ENCODE results near the gene CXCL17.

CXCL17 gene

GRCh38 chr19:42400404-42400803 lies 42.3 kb downstream of the CXCL17 start:
- H3K4me2 ChIP-seq (ENCODE audit: low read length) = no peak overlapping the region

GRCh38 chr19:42397263-42398166 lies 45.2 kb downstream of the CXCL17 start:
- H3K79me2 ChIP-seq (ENCODE audit: low read length) = peaks cover 8% of the 10 kb centered on the region
- peak overlapping the region; percentile 90 for H3K9ac ChIP-seq (ENCODE audit: low read length)
- peak overlapping the region; percentile 12; the same call in 1 of the 2 replicates for H3K27ac ChIP-seq (ENCODE audit: low read length)
- H2AFZ ChIP-seq (ENCODE audit: low read depth, low read length) = peak overlapping the region; percentile 72
- H3K27me3 ChIP-seq (ENCODE audit: low read depth, low read length) = no peaks in the 10 kb centered on the region
- peaks cover 14% of the 10 kb centered on the region for H3K4me1 ChIP-seq (ENCODE audit: low read length)
- H3K36me3 ChIP-seq (replicated peaks; ENCODE audit: low read depth, low read length) = no peaks in the 10 kb centered on the region
- TF ChIP-seq CTCF (IDR thresholded peaks at IDR 0.05; ENCODE audit: low read depth, low read length) = no peak
- TF ChIP-seq EZH2phosphoT487 (IDR thresholded peaks at IDR 0.05; ENCODE audit: low read depth) = no peak
- peak overlapping the region; percentile 99 for H3K4me2 ChIP-seq (ENCODE audit: low read length)
- H4K20me1 ChIP-seq (ENCODE audit: insufficient read depth, low read length) = no peaks in the 10 kb centered on the region
- peak overlapping the region; percentile 90 for H3K4me3 ChIP-seq (ENCODE audit: low read length)
- H3K9me3 ChIP-seq (ENCODE audit: insufficient read depth, low read length) = no peaks in the 10 kb centered on the region

More at GRCh38 chr19:42400404-42400803, 42.3 kb downstream of the CXCL17 start:
- no peaks in the 10 kb centered on the region for H3K9me3 ChIP-seq (ENCODE audit: insufficient read depth, low read length)
- H3K27ac ChIP-seq (ENCODE audit: low read length) = no peak overlapping the region
- H3K4me1 ChIP-seq (ENCODE audit: low read length) = peaks cover 14% of the 10 kb centered on the region
- no peaks in the 10 kb centered on the region for H3K27me3 ChIP-seq (ENCODE audit: low read depth, low read length)
- no peak overlapping the region for H2AFZ ChIP-seq (ENCODE audit: low read depth, low read length)
- H3K9ac ChIP-seq (ENCODE audit: low read length) = no peak overlapping the region
- H3K36me3 ChIP-seq (replicated peaks; ENCODE audit: low read depth, low read length) = peaks cover 11% of the 10 kb centered on the region
- H3K79me2 ChIP-seq (ENCODE audit: low read length) = peaks cover 8% of the 10 kb centered on the region
- no peak for TF ChIP-seq EZH2phosphoT487 (IDR thresholded peaks at IDR 0.05; ENCODE audit: low read depth)
- no peak for TF ChIP-seq CTCF (IDR thresholded peaks at IDR 0.05; ENCODE audit: low read depth, low read length)
- H4K20me1 ChIP-seq (ENCODE audit: insufficient read depth, low read length) = no peaks in the 10 kb centered on the region
- no peak overlapping the region for H3K4me3 ChIP-seq (ENCODE audit: low read length)

GRCh38 chr19:42396381-42397262 lies 46.1 kb downstream of the CXCL17 start:
- Histone ChIP-seq H3K27ac (ENCODE audit: low read length) (peak overlapping the region; percentile 51), H3K9me3 (ENCODE audit: insufficient read depth, low read length) (no peaks in the 10 kb centered on the region), H3K9ac (ENCODE audit: low read length) (peak overlapping the region; percentile 90), H3K36me3 (replicated peaks; ENCODE audit: low read depth, low read length) (no peaks in the 10 kb centered on the region), H3K79me2 (ENCODE audit: low read length) (peaks cover 8% of the 10 kb centered on the region), H3K4me2 (ENCODE audit: low read length) (peak overlapping the region; percentile 99), H2AFZ (ENCODE audit: low read depth, low read length) (peak overlapping the region; percentile 72), H3K4me1 (ENCODE audit: low read length) (peaks cover 14% of the 10 kb centered on the region), H3K27me3 (ENCODE audit: low read depth, low read length) (peaks cover 6% of the 10 kb centered on the region), H3K4me3 (ENCODE audit: low read length) (peak overlapping the region; percentile 90), H4K20me1 (ENCODE audit: insufficient read depth, low read length) (no peaks in the 10 kb centered on the region)
- no peak for TF ChIP-seq CTCF (IDR thresholded peaks at IDR 0.05; ENCODE audit: low read depth, low read length)
- TF ChIP-seq EZH2phosphoT487 (IDR thresholded peaks at IDR 0.05; ENCODE audit: low read depth) = no peak

- Histone ChIP-seq H3K27me3 (ENCODE audit: low read depth, low read length) (peaks cover 19% of the 10 kb centered on the region), H4K20me1 (ENCODE audit: insufficient read depth, low read length) (no peaks in the 10 kb centered on the region), H3K9ac (ENCODE audit: low read length) (no peak overlapping the region), H3K79me2 (ENCODE audit: low read length) (peaks cover 8% of the 10 kb centered on the region), H3K4me2 (ENCODE audit: low read length) (no peak overlapping the region), H3K4me3 (ENCODE audit: low read length) (no peak overlapping the region), H3K4me1 (ENCODE audit: low read length) (peaks cover 14% of the 10 kb centered on the region), H3K27ac (ENCODE audit: low read length) (no peak overlapping the region), H2AFZ (ENCODE audit: low read depth, low read length) (no peak overlapping the region), H3K36me3 (replicated peaks; ENCODE audit: low read depth, low read length) (no peaks in the 10 kb centered on the region), H3K9me3 (ENCODE audit: insufficient read depth, low read length) (no peaks in the 10 kb centered on the region)
- TF ChIP-seq CTCF (IDR thresholded peaks at IDR 0.05; ENCODE audit: low read depth, low read length) (no peak), EZH2phosphoT487 (IDR thresholded peaks at IDR 0.05; ENCODE audit: low read depth) (no peak)
These were observed 48.0 kb downstream of the CXCL17 start for GRCh38 chr19:42394751-42395150.
